Tibial nerve (tissue), 4 donors: ENCODE data around the gene SPATA33. TPM values are rescaled to one million over a fixed set of nuclear protein-coding genes. Genes with fewer than 3 reads are reported as not detected.

ENCODE experiments used
- DNase-seq, 2 donors: peaks; one replicate each; pipeline ENCODE4 v3.0.0-alpha.2; 2019; ENCODE audit warnings: low spot score in 2 of 2
- H3K27ac ChIP-seq, 4 donors: fragments of 200-600 bp; sonication (generic) in 3 of 4; one replicate each; pipeline ENCODE4 v1.5.1; 2017 to 2019; ENCODE audit warnings: mild to moderate bottlenecking in 1 of 4
- H3K27me3 ChIP-seq, 2 donors: fragments of 200-600 bp; sonication (generic) in 1 of 2; one replicate each; pipeline versions ENCODE4 v1.5.1 to v1.6.0; 2017 to 2019
- H3K36me3 ChIP-seq, 3 donors: fragments of 200-600 bp; sonication (generic); one replicate each; pipeline ENCODE4 v1.5.1; 2018 to 2019
- H3K4me1 ChIP-seq, 4 donors: fragments of 200-600 bp; sonication (generic) in 3 of 4; one replicate each; pipeline ENCODE4 v1.5.1; 2017 to 2019
- H3K4me3 ChIP-seq, 4 donors: fragments of 200-600 bp; sonication (generic) in 3 of 4; one replicate each; pipeline ENCODE4 v1.5.1; 2017 to 2019; ENCODE audit warnings: mild to moderate bottlenecking in 1 of 4, moderate library complexity in 1 of 4
- H3K9me3 ChIP-seq, 4 donors: fragments of 200-600 bp; sonication (generic) in 3 of 4; one replicate each; pipeline ENCODE4 v1.5.1; 2017 to 2019
- EP300 ChIP-seq, 2 donors: sonication (generic); formaldehyde crosslinking; IDR thresholded peaks; one replicate each; pipeline ENCODE4 v1.6.1; 2017; ENCODE audit warnings: antibody characterized with exemption in 2 of 2, mild to moderate bottlenecking in 1 of 2
- POLR2A ChIP-seq, 2 donors: fragments of 450-650 bp; IDR thresholded peaks; one replicate each; pipeline ENCODE4 v1.6.1; 2017; ENCODE audit warnings: antibody characterized with exemption in 2 of 2, mild to moderate bottlenecking in 2 of 2, moderate library complexity in 2 of 2
- WGBS, 2 donors: methylation state at CpG; one replicate each; pipeline ENCODE4 v1.1.5; 2018; 5-methylcytosine and 5-hydroxymethylcytosine counted together
- total RNA-seq, 4 donors: library from RNA; depleted of rRNA; stranded (reverse); fragments of >200 nt; gene quantifications; one replicate each; pipeline ENCODE4 v1.1.0, GENCODE V29; 2016
- TF ChIP-seq, protein P1 (sequence below), 5 experiments: fragments of 200-600 bp in 3 of 5; fragments of 450-650 bp in 2 of 5; sonication (generic) in 3 of 5; IDR thresholded peaks; one replicate each; pipeline ENCODE4 v1.5.1; 2016 to 2019; ENCODE audit warnings: antibody characterized with exemption in 5 of 5, mild to moderate bottlenecking in 3 of 5, moderate library complexity in 2 of 5

SPATA33 gene
- total RNA-seq: 1 to 10 TPM; 4.8 to 9.0 (median 7.2) TPM

DNA sequence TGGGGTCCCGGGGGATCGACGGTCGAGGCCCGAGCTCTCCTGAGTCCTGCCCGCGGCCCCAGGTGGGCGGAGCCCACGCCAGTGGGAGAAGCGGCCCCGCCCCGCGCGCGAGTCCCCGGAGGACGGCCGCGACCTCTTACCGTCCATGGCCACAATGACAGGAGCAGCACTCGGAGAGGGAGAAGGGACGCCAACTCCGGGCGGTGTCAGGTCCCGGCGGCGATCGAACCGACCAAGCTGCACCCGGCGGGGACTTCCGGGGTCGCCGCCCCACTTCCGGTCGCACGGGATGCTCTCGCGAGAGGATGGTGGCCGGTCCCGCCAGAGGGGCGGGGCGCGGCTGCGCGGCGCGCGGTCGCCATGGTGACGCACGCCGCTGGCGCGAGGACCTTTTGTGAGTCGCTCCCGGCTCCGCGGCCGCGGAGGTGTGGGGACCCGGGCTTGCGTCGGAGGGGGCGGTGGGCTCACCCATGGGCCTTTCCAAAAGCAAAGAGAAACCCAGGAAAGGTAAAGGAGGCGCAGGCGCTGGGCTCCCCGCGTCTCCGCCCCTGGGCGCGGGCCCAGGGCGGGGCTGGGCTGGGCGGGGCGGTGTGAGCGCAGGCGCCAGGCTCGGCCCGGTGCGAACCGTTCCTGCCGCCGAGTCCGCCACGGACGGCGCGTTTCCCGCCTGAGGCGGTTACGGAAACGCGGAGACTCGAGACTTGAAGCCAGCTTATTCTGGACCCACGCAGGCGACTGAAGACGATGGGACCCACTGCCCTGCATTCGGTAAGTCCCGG, at the start of gene SPATA33, which contains the start of gene CHMP1A:
TSS of gene SPATA33 (plus strand) at position 395 of the 779 bp plus-strand sequence. CDS start at position 471, 76 bp downstream.
TSS of gene CHMP1A (minus strand) at position 267 of the 779 bp plus-strand sequence. CDS start at position 147, 120 bp downstream.
- H3K27ac ChIP-seq: peak within 1 kb of the TSS; percentile 71 to 92 (median 77)
- H3K4me1 ChIP-seq: peaks cover 0 to 28% (median 11%) of the 10 kb centered on the region in 4 donors
- peak; percentile 74 to 78 for DNase-seq
- no peaks in the 10 kb centered on the region for H3K9me3 ChIP-seq
- 0 to 1% methylated on average over 22 to 23 of the region's 99 CpGs for WGBS, 2 donors
- H3K36me3 ChIP-seq: peaks cover 0 to 35% (median 0%) of the 10 kb centered on the region in 3 donors
- TF ChIP-seq POLR2A (IDR thresholded peaks at IDR 0.05) (peak in 1 of 2 donors; percentile 50), EP300 (IDR thresholded peaks at IDR 0.05) (peak in 1 of 2 donors; percentile 68)
- TF ChIP-seq, protein P1, sequence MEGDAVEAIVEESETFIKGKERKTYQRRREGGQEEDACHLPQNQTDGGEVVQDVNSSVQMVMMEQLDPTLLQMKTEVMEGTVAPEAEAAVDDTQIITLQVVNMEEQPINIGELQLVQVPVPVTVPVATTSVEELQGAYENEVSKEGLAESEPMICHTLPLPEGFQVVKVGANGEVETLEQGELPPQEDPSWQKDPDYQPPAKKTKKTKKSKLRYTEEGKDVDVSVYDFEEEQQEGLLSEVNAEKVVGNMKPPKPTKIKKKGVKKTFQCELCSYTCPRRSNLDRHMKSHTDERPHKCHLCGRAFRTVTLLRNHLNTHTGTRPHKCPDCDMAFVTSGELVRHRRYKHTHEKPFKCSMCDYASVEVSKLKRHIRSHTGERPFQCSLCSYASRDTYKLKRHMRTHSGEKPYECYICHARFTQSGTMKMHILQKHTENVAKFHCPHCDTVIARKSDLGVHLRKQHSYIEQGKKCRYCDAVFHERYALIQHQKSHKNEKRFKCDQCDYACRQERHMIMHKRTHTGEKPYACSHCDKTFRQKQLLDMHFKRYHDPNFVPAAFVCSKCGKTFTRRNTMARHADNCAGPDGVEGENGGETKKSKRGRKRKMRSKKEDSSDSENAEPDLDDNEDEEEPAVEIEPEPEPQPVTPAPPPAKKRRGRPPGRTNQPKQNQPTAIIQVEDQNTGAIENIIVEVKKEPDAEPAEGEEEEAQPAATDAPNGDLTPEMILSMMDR (IDR thresholded peaks at IDR 0.05): peak in 2 of 5 experiments; percentile 16 to 22
- no peaks in the 10 kb centered on the region for H3K27me3 ChIP-seq
- H3K4me3 ChIP-seq: peak within 1 kb of the TSS; percentile 74 to 100 (median 90)

DNA sequence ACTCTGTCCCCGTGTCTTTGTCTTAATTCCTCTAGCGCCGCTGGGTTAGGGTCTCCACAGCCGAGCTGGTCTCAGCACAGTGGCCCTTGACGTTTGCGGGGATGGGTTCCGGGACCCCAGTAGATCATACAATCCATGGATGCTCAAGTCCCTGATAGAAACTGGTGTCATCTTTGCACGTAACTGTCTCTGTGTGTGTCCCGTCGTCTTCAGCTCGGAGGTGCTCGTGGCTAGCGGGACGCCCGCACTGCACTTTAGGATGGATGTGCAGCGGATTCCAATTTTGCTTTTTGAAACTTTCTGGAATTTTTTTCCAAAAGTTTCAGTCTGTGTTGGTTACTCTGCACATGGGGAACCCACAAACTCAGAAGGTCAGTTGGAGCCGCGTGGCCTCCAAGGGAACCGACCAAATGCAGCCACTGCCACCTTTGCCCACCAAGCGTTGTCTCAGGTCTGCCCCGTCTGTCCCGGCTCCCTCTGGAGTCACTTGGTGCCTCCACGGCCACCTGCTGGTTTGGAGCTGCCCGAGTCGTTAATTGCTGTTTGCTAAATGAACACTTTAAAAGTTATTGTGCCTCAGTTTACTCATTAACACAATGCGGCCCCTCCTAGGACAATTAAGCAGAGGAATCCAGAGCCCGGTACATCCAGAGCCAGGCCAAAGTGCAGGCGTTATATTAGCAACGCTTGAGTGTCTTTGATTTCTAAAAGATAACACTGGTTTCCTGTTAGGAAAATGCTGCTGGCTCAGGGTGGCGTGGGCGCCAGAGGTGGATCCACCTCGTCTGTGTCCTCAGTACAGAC, 49.5 kb upstream of the SPATA33 start:
- TF ChIP-seq, protein P1 (IDR thresholded peaks at IDR 0.05): no peak
- no peak for TF ChIP-seq POLR2A (IDR thresholded peaks at IDR 0.05)
- TF ChIP-seq EP300 (IDR thresholded peaks at IDR 0.05): no peak
- Histone ChIP-seq H3K9me3 (no peaks in the 10 kb centered on the region), H3K4me1 (peaks cover 0 to under 1% (median 0%) of the 10 kb centered on the region in 4 donors), H3K27ac (no peak overlapping the region), H3K27me3 (peaks cover 0 to 16% of the 10 kb centered on the region in 2 donors), H3K36me3 (no peaks in the 10 kb centered on the region), H3K4me3 (no peak overlapping the region)
- WGBS, 2 donors: 78 to 80% methylated on average over 32 of the region's 32 CpGs
- DNase-seq: no peak

DNA sequence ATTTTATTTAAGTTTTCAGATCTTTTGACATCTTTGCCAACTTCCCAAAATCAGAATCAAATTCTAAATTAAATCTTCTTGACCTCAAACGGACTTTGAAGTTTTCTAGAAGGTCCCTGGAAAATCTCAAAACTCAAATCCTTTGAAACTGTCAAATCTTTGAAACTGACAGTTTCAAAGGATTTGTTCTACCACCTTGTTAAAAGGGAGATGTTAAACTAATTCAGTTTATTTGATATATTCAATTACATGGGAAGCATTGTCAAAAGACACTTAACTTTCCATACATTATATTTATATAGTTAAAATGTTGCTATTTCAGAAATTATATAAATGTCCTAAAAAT, 47.6 kb upstream of the SPATA33 start:
- Histone ChIP-seq H3K36me3 (no peaks in the 10 kb centered on the region), H3K27me3 (peaks cover 0 to 17% of the 10 kb centered on the region in 2 donors), H3K27ac (no peak overlapping the region), H3K9me3 (no peaks in the 10 kb centered on the region), H3K4me3 (no peak overlapping the region), H3K4me1 (no peaks in the 10 kb centered on the region)
- no peak for DNase-seq
- 80 to 85% methylated on average over 1 of the region's 1 CpG for WGBS, 2 donors
- TF ChIP-seq, protein P1 (IDR thresholded peaks at IDR 0.05): no peak
- no peak for TF ChIP-seq EP300 (IDR thresholded peaks at IDR 0.05)
- TF ChIP-seq POLR2A (IDR thresholded peaks at IDR 0.05): no peak

DNA sequence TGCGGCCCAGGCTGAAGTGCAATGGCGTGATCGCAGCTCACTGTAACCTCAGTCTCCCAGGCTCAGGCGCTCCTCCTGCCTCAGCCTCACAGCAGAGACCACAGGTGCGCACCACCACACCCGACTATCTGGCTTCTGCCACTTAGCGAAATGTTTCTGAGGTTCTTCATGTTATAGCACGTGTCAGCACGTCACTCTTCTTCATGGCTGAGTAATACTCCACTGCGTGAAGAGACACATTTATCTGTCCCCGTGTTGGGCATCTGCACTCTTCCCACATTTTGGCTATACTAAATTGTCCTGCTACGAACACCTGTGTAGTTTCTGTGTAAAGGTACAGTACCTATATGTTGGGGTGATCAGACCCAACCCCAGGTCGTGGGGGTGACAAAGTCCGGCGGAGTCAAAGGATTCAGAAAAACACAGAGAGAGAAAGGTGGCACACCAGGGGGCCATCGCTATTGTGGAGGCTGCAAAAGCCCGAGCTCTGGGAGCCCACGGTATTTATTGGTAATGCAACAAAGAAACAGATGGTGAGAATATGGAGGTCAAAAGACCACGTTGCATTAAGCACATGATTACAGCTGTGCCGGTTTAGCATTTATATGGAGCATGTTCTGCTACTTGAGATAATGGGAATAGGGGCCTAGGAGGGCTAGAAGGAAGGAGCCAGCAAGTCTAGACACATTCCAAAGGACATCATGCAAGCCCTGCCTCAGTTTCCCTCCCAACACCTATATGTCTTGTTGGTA, 45.0 kb upstream of the SPATA33 start:
- no peak for DNase-seq
- Histone ChIP-seq H3K9me3 (no peaks in the 10 kb centered on the region), H3K27ac (no peak overlapping the region), H3K4me3 (no peak overlapping the region), H3K4me1 (no peaks in the 10 kb centered on the region), H3K27me3 (peaks cover 0 to 34% of the 10 kb centered on the region in 2 donors), H3K36me3 (no peaks in the 10 kb centered on the region)
- WGBS, 2 donors: 80 to 86% methylated on average over 20 of the region's 20 CpGs
- TF ChIP-seq, protein P1 (IDR thresholded peaks at IDR 0.05): no peak
- TF ChIP-seq POLR2A (IDR thresholded peaks at IDR 0.05) (no peak), EP300 (IDR thresholded peaks at IDR 0.05) (no peak)
